HCEC 1CT (cell line): ENCODE results near the gene KIDINS220.
"Not testable (repeated sequence)": the region's sequence is repeated elsewhere in the genome, so short reads cannot be mapped to it uniquely, and the experiment has no call there.

Experiments
- DNase-seq: peaks from one replicate; pipeline ENCODE4 v3.0.0-alpha.2; 2017

The KIDINS220 gene

DNA sequence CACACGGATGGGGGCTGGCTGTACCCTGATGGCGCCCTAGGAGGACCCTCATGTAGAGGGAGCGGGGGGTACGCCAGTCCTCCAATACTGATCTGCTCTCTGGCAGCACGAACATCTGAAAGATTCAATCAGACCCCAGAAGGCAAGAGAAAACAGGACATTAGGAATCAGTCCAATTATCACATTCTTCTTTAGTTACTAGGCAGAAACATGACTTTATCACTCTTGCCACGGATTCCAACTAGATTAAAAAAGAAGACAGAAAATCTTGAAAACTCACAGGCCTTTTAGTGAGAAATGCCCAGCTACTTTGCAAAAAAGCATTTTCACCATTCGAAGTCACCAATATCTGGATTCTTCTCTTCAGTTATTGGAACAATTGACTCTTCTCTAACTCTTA is 87.2 kb downstream of the KIDINS220 start:
- no peak for DNase-seq

DNA sequence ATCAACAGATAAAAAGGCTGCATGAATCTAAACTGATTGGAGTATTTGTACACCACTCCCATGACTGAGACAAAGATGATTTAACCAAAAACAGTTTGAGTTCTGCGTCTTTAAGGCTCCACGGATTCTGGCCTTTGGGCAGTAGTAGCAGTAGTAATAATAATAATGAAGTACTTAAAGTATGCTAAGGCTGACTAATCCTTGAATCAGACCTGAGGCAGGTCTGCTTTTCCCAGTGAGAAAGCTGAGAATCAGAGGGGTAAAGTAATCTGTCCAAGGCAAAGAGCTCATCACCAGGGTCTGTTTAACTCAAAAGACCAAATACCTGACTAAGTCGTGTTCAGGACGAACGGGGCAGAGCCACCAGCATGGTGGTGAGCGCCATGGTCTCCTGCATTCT is 94.2 kb downstream of the KIDINS220 start:
- no peak for DNase-seq

DNA sequence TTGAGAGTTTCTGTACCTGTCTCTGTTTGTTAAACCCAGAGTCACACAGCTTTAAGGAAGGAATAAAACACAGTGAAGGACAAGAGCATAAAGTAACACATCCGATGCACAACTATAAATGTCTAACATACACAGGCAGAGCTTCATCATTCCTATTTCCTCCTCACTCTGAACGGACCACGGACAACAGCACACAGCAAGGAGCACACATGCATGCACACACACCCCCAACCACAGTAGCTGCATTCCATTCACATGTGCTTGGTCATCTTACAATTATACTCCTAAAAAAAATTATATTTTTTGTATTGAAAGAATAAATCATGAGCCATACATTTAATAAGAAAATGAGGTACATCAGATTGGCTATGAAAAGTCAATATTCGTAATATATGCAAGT is 97.3 kb downstream of the KIDINS220 start:
- no peak for DNase-seq

DNA sequence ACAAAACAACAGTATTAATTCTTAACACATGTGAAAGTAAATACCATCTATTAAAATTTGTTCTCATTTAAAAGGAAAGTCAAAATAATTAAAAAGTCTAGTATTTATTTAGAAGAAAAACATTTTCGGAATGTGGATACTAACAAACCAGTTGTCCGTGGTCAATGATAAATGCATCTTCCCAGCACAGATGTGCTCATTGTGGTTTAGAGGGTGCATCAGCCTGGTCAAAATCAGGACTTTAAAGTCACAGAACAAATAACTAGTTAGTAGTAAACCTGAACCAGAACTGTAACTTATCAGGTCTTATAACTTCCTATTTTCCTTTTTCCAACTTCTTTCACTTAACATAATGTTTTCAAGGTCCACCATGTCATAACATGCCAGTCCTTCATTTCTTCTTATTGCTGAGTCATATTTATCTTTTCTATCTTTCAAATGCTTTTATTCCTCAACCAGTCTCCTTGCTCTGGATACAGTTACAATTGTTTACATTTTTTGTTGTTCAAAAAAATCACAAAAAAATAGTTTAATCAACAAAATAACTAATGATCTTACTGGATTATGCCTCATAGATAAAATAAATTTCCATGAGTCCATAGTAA is 99.7 kb downstream of the KIDINS220 start:
- no peak for DNase-seq

DNA sequence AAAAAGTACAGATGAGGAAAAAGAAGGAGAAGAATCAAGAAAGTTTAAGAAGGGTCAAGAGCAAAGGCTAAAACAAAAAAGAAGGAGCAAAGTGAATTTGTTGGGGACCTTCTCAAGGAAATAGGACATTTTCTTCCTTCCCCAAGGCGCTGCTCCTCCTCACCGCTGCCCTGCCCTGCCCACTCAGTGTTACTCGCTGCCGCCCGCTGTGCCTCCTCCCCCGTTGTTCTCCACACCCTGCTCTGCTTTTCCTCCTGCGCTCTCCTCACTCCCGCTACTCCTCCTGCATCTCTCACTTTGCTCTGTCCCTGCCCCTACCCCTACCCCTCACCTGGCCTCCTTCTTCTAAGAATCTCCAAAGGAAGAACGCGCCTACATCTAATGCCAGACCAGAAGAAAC is 104.8 kb downstream of the KIDINS220 start:
- DNase-seq: no peak

DNA sequence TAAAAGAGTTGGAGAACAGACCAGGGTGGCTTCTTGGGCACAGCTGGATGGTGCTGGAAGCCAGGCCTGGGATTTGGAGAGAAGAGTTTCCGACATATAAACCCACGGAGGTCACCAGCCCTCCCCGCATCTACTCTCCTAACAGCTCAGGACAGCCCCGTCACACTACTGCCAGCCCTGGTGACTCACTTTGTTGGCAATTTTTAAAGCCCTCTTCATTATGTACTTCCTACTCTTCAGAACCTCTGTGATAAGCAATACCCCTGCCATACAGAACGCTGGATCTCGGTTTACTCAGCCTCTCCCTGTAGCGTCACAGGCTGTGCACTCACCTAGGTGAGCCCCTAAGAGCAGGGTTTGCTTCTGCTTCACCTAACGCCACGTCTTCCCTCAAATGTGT is 107.5 kb downstream of the KIDINS220 start:
- no peak for DNase-seq

DNA sequence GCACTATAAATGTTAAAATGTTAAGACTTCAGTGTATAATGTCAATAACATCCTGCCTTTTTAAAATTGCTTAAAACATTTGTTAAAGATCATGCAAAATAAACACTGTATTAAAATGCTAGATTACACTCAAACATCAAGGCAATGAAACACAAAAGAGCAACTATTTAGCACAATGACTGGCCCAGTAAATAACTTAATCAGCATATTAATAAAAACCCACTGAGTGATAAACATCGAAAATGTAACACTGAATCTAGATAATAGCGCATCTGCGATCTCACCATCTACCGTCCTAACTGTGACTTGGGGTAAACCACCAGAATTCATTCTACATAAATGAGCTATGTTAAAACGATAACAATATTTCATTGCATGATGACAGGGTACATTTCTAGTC is 108.3 kb downstream of the KIDINS220 start:
- not testable (repeated sequence) for DNase-seq

DNA sequence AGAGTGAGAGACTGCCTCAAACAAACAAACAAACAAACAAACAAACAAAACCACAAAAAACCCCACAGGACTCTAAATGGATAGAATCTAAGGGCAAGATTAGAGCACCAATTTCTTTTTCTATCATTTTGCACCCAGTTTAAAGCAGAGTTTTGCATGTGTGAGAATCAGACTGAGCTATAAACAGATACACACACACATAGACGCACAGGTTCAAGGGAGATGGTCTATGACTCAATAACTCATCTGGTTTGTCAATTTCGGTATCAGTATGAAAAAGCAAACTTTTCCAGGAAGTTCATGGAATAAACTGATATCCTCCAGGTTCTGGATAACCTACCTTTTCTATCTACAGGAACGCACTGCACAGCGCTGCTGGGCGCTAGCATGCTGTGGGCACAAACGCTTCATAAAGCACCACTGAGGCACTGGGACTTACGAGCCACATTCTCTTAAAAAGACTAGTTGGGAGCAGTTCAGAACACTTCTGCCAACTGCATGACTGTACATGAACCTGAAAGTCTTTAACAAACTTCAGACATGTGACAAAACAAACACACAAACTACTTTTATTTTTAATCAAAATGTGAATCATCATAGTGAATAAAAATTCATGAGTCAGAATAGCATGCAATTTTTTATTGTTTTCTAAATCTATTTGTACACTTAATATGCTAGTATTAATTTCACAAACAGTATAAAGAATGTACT is 109.0 kb downstream of the KIDINS220 start:
- no peak for DNase-seq

DNA sequence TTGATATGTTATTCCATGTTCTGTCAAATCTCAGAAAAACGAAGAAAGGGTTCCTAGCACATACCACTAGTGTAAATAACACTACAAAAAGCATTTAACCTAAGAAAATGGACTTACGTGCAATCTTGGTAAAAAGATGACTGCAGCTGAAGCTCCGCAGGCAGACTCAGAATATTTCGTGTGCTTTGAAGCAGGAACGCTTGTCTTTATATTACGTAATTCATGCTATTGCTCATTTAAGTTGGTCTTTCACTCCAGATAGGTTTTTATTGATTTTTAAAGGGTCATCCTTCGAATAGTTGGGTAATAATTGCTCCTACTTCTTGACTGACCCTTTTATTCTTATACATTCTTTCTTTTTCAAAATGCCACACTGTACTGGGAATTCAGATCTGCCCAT is 111.6 kb downstream of the KIDINS220 start:
- DNase-seq: no peak

DNA sequence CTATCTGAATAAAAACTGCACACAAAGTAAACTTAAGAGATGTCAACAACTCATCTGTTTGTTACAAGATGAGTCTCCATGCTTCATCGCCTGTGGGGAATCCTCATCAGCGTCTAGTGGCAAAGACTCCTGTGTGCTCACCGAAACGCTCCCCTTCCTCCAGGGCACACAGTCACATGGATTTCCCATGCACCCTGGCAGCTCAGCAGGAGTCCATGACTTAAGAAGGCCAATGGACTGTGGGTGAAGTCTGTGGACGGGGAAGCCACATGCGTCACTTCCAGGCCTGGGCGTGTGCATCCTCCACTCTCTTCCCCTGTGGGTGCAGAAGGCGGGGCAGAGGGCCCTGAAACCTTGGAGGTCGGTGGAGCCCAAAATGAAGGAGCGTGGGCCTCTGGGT is 114.4 kb downstream of the KIDINS220 start:
- no peak for DNase-seq

DNA sequence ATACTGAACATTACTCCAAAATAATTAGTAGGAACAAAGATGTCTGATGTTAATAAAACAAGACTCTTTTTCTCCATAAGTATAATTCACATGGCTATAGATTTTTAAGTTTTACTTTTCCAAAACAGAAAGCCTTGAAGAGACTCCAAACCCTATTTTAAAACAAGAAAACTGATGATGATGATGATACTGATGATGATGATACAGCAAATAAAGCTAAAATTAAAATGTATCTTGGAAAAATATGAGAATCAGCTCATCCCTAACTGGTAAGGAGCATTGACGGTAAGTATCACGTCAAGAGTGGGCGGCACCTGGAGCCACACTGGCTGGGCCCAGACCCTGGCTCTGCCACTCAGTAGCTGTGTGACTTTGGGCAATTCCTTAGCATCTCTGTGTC is 116.0 kb downstream of the KIDINS220 start:
- no peak for DNase-seq

DNA sequence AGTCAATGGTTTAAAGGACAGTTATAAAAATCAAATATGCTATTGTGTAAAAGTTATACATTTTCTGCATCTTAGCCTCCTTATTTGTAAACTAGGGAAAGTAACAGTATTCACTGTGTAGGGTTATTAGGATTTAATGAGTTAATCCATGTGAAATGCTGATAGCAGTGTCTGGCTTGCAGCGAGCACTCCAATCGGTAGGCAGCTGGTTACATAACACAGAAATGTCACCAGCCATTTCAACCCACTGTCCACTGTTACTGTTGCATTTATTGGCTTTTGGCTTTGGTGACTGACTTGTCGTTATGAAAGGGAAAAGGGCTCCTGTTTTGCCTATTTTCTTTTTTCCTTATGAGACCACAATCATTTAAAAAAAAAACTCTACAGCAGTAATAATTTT is 116.7 kb downstream of the KIDINS220 start:
- DNase-seq: no peak

DNA sequence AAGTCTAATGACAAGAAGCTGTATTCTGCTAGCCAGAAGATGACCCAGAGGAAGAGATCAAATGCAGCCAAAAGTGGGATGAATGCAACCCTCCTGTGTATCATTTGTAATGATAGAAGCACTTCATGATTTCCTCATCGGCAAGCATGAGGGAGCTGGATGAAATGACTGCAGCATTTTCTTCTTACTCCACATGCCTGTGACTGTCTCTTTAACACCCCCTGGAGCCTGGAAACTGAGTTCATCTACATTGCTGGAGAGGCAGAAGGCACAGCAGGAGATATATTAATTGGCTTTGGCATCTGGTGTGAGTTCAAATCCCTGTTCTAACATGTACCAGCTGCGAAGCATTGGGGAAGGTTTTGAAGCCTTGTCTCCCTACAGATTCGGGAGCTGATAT is 117.9 kb downstream of the KIDINS220 start:
- DNase-seq: no peak

DNA sequence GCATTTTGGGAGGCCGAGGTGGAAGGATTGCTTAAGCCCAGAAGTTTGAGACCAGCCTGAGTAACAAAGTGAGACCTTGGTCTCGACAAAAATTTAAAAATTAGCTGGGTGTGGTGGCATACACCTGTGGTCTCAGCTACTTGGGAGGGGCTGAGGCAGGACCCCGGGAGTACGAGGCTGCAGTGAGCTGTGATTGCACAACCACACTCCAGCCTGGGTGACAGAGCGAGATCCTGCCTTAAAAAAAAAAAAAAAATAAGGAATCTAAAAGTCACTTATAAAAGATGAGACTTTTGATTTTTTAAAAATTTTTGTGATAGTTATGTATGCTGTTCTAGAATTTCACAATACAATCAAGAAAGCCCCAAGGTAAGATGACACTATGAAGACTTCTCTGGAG is 122.4 kb downstream of the KIDINS220 start:
- DNase-seq: no peak

DNA sequence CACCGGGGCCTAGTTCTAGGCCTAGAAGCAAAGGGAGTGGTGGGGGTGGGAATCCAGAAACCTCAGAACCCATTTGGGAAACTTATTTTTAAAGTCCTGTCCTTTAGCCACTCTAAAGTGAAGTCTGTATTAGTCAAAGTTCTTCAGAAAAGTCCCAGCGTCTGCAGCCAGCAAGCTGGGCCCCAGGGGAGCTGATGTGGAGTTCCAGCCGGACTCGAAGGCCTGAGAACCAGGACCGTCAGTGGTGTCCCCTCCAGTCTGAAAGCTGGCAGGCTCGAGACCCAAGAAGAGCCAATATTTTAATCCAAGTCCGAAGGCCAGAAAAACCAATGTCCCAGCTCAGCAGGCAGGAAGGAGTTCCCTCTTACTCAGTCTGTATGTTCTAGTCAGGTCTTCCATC is 123.1 kb downstream of the KIDINS220 start:
- no peak for DNase-seq

DNA sequence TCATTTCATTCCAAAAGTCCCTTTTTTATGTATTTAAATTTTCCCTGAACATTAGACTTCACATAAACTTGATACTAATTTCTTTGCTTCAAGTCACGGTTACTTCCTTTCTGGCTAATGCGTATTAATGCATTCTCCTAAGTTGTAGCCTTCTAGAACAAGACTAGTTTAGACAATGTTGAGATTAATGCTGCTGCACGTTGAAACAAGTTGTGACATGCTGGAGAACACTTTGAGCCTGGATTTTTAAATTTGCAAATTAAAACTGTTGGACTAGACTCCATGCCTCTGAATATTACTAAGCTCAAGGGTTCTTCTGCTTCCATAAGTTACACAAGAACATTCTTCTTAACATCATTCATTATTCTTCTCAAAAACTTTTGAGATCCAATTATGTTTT is 126.5 kb downstream of the KIDINS220 start:
- DNase-seq: no peak

DNA sequence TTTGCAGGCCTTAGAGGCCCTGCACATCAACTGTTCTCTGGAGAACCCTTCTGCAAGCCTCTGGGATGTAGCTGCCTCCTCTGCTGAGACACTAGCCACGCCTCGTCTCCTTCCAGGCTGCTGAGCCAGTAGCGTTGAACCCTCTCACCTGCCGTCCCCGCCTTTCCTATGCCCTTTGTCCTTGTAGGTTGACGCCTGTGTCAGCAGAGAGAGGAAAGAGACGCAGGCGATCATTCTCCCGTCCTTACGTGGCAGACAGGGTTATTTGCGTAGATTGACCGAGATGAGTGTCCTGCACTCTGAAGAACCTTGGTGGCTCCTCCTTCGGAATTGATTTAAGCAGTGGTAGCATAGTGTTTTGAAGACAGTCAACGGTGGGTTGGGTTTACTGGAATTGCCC is 127.8 kb downstream of the KIDINS220 start:
- no peak for DNase-seq

DNA sequence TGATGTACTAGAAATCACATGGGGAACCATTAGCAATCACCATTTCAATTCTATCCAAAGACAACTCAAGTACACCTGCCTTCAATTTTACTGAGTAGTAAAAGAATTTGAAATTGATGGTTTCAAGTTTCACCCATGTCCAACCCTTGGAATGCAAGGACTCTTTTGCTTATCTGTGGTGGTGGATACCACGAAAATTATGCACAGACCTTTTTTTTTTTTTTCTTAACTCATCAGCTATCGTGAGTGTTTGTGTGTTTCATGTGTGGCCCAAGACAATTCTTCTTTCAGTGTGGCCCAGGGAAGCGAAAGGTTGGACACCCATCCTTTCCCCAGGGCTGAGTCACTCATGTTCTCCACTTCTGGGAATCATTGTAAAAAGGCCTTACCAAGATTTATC is 132.5 kb downstream of the KIDINS220 start:
- DNase-seq: no peak

DNA sequence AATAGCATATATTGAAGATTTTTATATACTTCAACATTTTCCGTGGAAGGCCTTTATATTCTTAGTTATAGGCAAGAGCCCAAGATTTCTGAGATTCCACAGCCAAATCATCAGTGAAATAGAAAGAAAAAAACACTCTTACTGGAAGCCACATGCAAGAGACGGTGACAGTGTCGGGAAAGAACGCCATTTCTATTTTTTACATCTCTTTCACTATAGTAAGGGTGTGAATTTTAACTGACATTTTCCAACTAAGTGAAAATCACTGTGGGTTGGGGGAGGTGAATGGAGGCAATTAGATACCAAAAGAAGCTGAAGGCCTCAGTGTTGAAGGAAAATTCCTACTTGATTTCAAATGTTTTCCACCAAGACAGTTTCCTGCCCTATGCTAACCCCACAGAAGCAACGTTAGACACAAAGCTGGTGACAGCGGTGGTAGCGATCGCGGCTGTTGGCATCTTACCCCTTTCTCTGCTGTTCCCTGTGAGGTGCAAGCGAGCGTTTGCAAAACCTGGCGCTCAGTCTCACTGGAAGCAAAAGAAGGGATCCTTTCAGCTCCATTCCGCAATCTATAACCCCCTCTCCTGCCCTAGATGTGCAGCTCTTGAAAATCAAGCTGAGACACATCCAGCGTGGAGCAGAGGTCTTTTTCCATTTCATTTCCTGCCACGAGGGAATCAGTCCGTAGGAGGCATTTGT is 135.6 kb downstream of the KIDINS220 start:
- DNase-seq: no peak

DNA sequence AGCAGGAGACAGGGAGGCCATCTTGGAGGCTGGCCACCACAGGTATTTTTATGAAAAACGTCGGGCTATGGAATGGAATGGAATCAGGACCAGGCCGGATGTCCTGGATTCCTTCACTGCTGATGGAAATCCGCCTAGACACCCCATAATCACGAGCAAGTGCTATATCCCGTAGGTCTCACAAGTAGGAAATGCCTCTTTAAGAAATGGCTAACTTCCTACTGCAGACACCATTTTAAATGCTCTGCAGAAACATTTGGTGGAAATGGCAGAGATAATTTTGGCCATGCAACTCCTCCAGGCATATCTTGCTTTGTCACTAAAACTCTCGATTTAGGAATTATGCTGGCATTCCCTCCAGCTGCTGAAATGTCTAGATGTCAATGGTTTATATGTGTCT is 137.6 kb downstream of the KIDINS220 start:
- DNase-seq: no peak

DNA sequence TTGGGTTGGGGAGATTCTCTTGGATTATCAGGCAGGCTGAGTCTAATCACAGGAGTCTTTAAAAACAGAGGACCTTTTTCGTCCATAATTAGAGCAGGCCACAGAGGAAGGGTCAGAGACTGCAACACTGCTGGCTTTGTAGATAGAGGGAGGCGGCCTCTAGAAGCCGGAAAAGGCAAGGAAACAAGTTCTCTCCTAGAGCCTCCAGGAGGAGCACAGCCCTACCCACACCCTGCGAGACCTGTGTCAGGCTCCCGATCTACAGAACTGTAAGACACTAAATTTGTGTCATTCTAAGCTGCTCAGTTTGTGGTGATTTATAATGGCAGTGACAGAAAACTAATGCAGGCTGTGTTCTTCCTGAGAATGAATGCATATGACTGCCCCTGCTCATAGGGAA is 140.2 kb downstream of the KIDINS220 start:
- DNase-seq: no peak

DNA sequence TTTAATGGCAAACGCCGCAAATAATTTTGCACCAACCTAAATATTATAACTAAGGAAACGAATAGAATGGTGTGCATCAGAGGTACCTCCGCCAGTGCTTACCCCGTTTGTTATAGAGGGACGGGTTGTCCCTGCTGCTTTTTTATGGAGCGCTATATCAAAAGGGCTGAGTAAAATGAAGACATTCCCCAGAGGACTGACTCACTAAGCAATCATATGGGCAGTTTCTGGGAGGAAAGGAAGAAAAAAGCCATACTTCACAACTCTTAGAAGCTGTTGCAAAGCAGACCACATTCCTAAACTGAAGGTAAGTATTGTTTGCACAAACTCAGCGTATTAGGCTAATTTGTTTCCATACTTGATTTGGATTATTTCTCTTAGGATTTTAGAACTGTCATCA is 142.7 kb downstream of the KIDINS220 start:
- DNase-seq: no peak

DNA sequence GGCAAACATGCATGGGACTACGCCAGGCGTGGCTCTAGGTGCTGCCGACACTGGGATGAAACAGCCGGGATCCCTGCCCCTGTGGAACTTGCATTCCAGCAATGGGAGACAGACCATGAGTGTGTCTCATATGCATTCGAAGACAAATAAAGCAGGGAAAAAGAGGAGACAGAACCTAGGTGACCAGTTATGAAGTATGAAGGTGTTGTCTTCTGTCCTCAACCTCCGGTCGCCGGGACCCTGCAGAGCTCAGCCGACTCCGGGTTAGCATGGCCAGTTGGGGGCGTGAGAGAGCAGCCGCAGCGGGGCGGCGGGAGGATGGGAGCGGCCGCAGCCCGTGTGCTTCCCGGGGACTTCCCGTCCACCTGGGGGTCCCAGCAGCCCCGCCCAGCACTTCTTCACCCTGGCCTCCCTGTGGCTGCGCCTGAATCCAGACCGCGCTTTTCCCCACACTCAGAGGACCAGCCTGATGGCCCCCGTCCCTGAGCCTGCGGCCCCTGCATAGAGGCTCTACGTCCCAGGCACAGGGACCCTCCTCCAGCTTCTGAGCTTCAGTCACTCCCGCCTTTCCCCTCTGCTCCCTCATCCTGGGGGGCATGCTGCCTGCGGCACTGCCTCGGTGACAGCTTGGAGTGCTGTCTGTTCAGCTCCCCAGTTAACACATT is 144.1 kb downstream of the KIDINS220 start:
- DNase-seq: no peak

DNA sequence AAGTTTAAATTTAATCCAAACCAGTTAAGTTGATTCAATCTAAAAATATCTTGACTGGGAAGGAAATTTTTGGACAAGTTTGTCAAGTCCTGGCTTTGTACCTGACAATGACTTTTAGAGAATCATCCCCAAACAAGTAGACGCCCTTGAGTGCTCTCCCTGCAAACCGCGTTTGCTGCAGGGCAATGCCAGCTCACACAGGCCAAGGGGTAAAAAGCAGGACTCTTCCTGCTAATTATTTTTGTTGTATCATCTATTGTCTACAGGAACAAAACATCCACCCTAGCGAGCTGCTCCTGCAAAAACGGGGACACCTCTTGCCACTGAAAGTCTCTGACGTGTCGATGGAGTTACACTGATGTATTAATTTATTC is 144.6 kb downstream of the KIDINS220 start:
- no peak for DNase-seq
